Uterine smooth muscle cell (primary cell): Measurements from ENCODE around the gene ATF1. TPM values are rescaled to one million over a fixed set of nuclear protein-coding genes. Genes with fewer than 3 reads are reported as not detected.

Source experiments
- total RNA-seq: library from RNA; depleted of rRNA; stranded (reverse); fragments of >200 nt; gene quantifications from 2 replicates; pipeline ENCODE4 v1.2.3, GENCODE V29; 2014

ATF1 gene
- total RNA-seq: 20.6 and 26.4 TPM in 2 replicates

DNA sequence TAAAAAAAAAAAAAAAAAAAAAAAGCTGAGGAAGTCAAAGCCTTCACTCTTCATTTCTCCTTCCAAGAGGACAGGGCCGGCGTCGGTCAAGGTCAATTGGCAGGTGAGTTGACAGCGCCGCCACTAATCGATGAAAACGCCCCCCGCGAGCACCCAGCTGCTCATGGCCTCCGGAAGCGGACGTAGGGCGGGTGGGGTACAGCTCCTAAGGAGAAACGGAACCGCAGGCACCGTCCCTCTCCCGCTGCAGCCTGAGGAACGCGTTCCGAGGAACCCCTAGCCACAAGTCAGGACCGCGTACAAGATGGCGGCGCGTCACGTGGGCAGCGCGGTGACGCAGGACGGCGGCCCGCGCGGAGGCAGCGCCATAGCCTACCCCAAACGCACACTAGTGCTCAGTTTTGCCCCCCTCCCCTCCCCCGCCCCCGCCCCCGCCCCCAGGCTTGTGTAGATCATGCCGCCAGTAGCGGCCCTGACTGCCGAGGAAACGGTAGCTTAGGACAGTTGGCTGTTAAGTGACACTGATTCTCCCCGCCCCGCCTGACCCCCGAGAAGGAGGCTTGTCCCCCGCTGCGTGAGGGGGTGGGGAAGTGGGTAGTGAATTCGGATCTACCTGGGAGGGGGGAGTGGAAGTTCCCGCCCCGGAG, at the start of gene ATF1:
Gene ATF1, plus strand, starts transcription at position 463 of the 647 bp plus-strand sequence. CDS start 16,045 bp downstream, outside the sequence.

DNA sequence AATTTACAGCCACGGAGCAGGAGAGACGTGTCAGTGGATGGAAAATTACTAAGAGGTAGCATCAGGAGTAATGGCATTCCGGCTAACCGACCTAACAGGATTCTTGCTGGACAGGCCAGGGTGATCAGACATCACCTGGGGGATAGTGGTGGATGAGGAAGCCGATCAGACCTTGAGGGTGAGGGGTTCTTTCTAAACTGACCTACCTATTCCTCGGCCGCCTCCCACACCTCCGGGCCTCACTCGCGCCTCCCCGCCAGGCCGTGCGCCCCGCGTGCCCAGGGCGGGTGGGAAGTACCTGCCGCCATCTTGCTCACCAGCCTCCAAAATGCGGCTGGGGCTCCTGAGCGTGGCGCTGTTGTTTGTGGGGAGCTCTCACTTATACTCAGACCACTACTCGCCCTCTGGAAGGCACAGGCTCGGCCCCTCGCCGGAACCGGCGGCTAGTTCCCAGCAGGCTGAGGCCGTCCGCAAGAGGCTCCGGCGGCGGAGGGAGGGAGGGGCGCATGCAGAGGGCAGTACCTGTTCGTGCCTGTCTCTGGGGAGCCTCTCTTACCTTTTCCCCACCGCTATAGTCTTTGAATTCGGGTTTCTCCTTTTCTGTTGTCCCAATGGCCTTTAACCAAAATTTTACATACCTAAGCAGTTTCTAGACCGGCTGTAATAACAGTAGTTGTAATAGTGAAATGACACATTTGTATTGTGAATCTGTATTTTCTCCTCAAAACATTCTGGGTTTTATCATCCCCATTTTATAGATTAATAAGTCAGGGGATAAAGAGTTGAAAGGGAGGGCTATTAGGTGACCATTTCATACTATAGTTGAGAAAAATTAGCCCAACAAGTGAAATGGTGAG, 79.0 kb downstream of the ATF1 start, which contains the start of gene TMPRSS12:
Gene TMPRSS12, plus strand, starts transcription at position 290 of the 857 bp plus-strand sequence. Its CDS starts 39 bp downstream, at position 329.

Other genes starting within 250 kb of the ATF1 start
- not detected in 2 replicates for gene TMPRSS12, start 78.8 kb downstream of the ATF1 start, total RNA-seq
- not detected in 2 replicates for gene HIGD1C, start 188.4 kb downstream of the ATF1 start, total RNA-seq